H9 (cell line): ENCODE results near the gene SIAH2. TPM values are rescaled to one million over a fixed set of nuclear protein-coding genes. Genes with fewer than 3 reads are reported as not detected.

Experiments used
- DNase-seq: peaks from one replicate; pipeline ENCODE4 v3.0.0-alpha.2; 2017
- H2AFZ ChIP-seq: one replicate; pipeline ENCODE4 v1.6.1; 2013; ENCODE audit warnings: mild to moderate bottlenecking, low read length, control low read depth, moderate library complexity
- H2AK5ac ChIP-seq: 2 replicates; pipeline ENCODE4 v1.6.1; 2013; ENCODE audit warnings: low read length, control low read depth, mixed read lengths; ENCODE audit not compliant: insufficient read length
- H2BK120ac ChIP-seq: one replicate; pipeline ENCODE4 v1.6.1; 2013; ENCODE audit warnings: low read depth, mild to moderate bottlenecking, low read length, control low read depth, inconsistent platforms; ENCODE audit not compliant: poor library complexity, severe bottlenecking
- H2BK12ac ChIP-seq: 2 replicates; pipeline ENCODE4 v1.6.1; 2013; ENCODE audit warnings: low read length, control low read depth, mixed read lengths, low read depth; ENCODE audit not compliant: insufficient read length
- H2BK15ac ChIP-seq: 2 replicates; pipeline ENCODE4 v1.6.1; 2013; ENCODE audit warnings: low read depth, low read length, control low read depth
- H2BK20ac ChIP-seq: one replicate; pipeline ENCODE4 v1.6.1; 2013; ENCODE audit warnings: low read depth, mild to moderate bottlenecking, low read length, control low read depth, inconsistent platforms; ENCODE audit not compliant: poor library complexity, severe bottlenecking
- H2BK5ac ChIP-seq: 2 replicates; pipeline ENCODE4 v1.6.1; 2013; ENCODE audit warnings: low read length, control low read depth, mixed read lengths; ENCODE audit not compliant: insufficient read length
- H3K14ac ChIP-seq: 2 replicates; pipeline ENCODE4 v1.6.1; 2013; ENCODE audit warnings: low read length, control low read depth; ENCODE audit not compliant: insufficient read depth
- H3K18ac ChIP-seq: 2 replicates; pipeline ENCODE4 v1.6.1; 2013; ENCODE audit warnings: low read depth, mild to moderate bottlenecking, mixed read lengths, low read length, control low read depth; ENCODE audit not compliant: insufficient read length
- H3K23ac ChIP-seq: 2 replicates; pipeline ENCODE4 v1.6.1; 2013; ENCODE audit warnings: low read length, control low read depth, mixed read lengths, low read depth; ENCODE audit not compliant: insufficient read length
- H3K23me2 ChIP-seq: 2 replicates; pipeline ENCODE4 v1.6.1; 2013; ENCODE audit warnings: low read depth, mild to moderate bottlenecking, mixed read lengths, low read length, control low read depth; ENCODE audit not compliant: insufficient read length, poor library complexity, severe bottlenecking
- H3K27ac ChIP-seq: 2 replicates; pipeline ENCODE4 v1.5.1; 2013; ENCODE audit warnings: low read length, control low read depth, mixed read lengths, low read depth; ENCODE audit not compliant: insufficient read length
- H3K27me3 ChIP-seq: 2 replicates; pipeline ENCODE4 v1.6.1; 2013; ENCODE audit warnings: low read length, control low read depth, inconsistent platforms; ENCODE audit not compliant: insufficient read depth
- H3K4ac ChIP-seq: 2 replicates; pipeline ENCODE4 v1.6.1; 2013; ENCODE audit warnings: low read depth, mild to moderate bottlenecking, control low read depth, inconsistent platforms, low read length, moderate library complexity
- H3K4me1 ChIP-seq: 2 replicates; pipeline ENCODE4 v1.6.1; 2013; ENCODE audit warnings: low read length, control low read depth, inconsistent platforms; ENCODE audit not compliant: insufficient read depth
- H3K4me2 ChIP-seq: 2 replicates; pipeline ENCODE4 v1.6.1; 2013; ENCODE audit warnings: low read length, control low read depth, mixed read lengths; ENCODE audit not compliant: insufficient read length, insufficient read depth
- H3K56ac ChIP-seq: 2 replicates; pipeline ENCODE4 v1.6.1; 2013; ENCODE audit warnings: low read depth, mild to moderate bottlenecking, mixed read lengths, low read length, control low read depth; ENCODE audit not compliant: insufficient read length
- H3K79me1 ChIP-seq: 2 replicates; pipeline ENCODE4 v1.6.1; 2013; ENCODE audit warnings: low read depth, mild to moderate bottlenecking, moderate library complexity, low read length, control low read depth, inconsistent platforms; ENCODE audit not compliant: insufficient read depth, poor library complexity, severe bottlenecking
- H3K79me2 ChIP-seq: 2 replicates; pipeline ENCODE4 v1.6.1; 2013; ENCODE audit warnings: low read length, control low read depth, inconsistent platforms; ENCODE audit not compliant: insufficient read depth
- H3K9ac ChIP-seq: 2 replicates; pipeline ENCODE4 v1.6.1; 2013; ENCODE audit warnings: low read length, control low read depth, mixed read lengths; ENCODE audit not compliant: insufficient read length; ENCODE audit errors: extremely low read depth
- H3K9me3 ChIP-seq: one replicate; pipeline ENCODE4 v1.6.1; 2013; ENCODE audit warnings: low read depth, low read length, inconsistent platforms; ENCODE audit not compliant: control insufficient read depth
- H3T11ph ChIP-seq: one replicate; pipeline ENCODE4 v1.6.1; 2013; ENCODE audit warnings: mild to moderate bottlenecking, low read length, control low read depth, inconsistent platforms
- H4K20me1 ChIP-seq: one replicate; pipeline ENCODE4 v1.6.1; 2013; ENCODE audit not compliant: control insufficient read depth, insufficient read length, insufficient read depth
- H4K5ac ChIP-seq: 2 replicates; pipeline ENCODE4 v1.6.1; 2013; ENCODE audit warnings: low read depth, mild to moderate bottlenecking, mixed read lengths, low read length, control low read depth; ENCODE audit not compliant: insufficient read length
- H4K8ac ChIP-seq: replicated peaks from 2 replicates; pipeline ENCODE4 v1.6.1; 2013; ENCODE audit warnings: low read length, control low read depth, mixed read lengths, low read depth; ENCODE audit not compliant: insufficient read length
- H4K91ac ChIP-seq: 2 replicates; pipeline ENCODE4 v1.6.1; 2013; ENCODE audit warnings: low read depth, mild to moderate bottlenecking, moderate library complexity, mixed read lengths, low read length, control low read depth; ENCODE audit not compliant: insufficient read length
- H3K27ac Mint-ChIP-seq, 3 experiments: 2 replicates in 2 of 3; 3 replicates in 1 of 3; pipeline ENCODE4 v1.8.0; 2020 to 2021; ENCODE audit warnings: mixed read lengths in 3 of 3, mild to moderate bottlenecking in 1 of 3, moderate library complexity in 1 of 3
- H3K27me3 Mint-ChIP-seq: 2 replicates; pipeline ENCODE4 v1.8.0; 2021; ENCODE audit warnings: low read depth, mild to moderate bottlenecking, moderate library complexity, mixed read lengths
- H3K36me3 Mint-ChIP-seq, 3 experiments: 2 replicates in 2 of 3; 3 replicates in 1 of 3; pipeline ENCODE4 v1.8.0; 2020 to 2021; ENCODE audit warnings: low read depth in 3 of 3, mixed read lengths in 3 of 3; ENCODE audit not compliant: insufficient read depth in 1 of 3
- H3K4me1 Mint-ChIP-seq, 2 experiments: 2 replicates each; pipeline ENCODE4 v1.8.0; 2020; ENCODE audit warnings: mixed read lengths in 2 of 2
- H3K4me3 Mint-ChIP-seq, 2 experiments: 2 replicates in 1 of 2; 3 replicates in 1 of 2; pipeline ENCODE4 v1.8.0; 2020 to 2021; ENCODE audit warnings: mild to moderate bottlenecking in 2 of 2, mixed read lengths in 2 of 2, moderate library complexity in 1 of 2
- H3K9me3 Mint-ChIP-seq, 2 experiments: 2 replicates in 1 of 2; 3 replicates in 1 of 2; pipeline ENCODE4 v1.8.0; 2020; ENCODE audit warnings: mild to moderate bottlenecking in 2 of 2, mixed read lengths in 2 of 2, moderate library complexity in 1 of 2
- CTCF ChIP-seq: fragments of 200-600 bp; sonication (generic); conservative IDR thresholded peaks from 3 replicates; pipeline ENCODE4 v1.8.0; 2021; ENCODE audit warnings: antibody characterized with exemption, mild to moderate bottlenecking
- total RNA-seq: library from RNA; stranded (reverse); gene quantifications from 2 replicates; pipeline ENCODE4 v1.2.1, GENCODE V29; 2021

Gene SIAH2
- total RNA-seq, 1 experiment from 2014 or later = 17.4 TPM

DNA sequence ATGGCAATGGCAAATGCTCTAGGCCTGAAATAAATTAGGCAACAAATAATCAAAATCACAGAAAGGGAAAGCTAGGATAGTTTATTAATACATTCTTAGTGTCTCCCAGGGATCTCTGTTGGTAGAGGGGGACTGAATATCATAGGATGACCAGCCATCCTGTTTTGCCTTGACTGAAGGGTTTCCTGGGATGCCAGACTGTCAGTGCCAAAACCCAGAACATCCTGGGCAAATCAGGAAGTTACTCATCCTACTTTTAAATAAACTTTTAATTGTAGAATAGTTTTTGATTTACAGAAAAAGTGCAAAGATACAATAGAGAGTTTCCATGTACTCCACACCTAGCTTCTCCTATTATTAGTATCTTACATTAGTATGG is 21.8 kb upstream of the SIAH2 start:
- Mint-ChIP-seq H3K4me1 (peaks cover 3 to 15% of the 10 kb centered on the region in 2 experiments; a peak in 3 of 4 replicates), H3K36me3 (no peaks in the 10 kb centered on the region), H3K4me3 (no peak overlapping the region), H3K9me3 (no peaks in the 10 kb centered on the region; a peak in 1 of 5 replicates), H3K27ac (no peak overlapping the region), H3K27me3 (peaks cover 2% of the 10 kb centered on the region; the same call in 1 of the 2 replicates)
- no peak overlapping the region for H2BK12ac ChIP-seq
- H3K14ac ChIP-seq = no peak overlapping the region
- H3K9me3 ChIP-seq = no peaks in the 10 kb centered on the region
- H3K18ac ChIP-seq = no peak overlapping the region
- H3K79me1 ChIP-seq = no peaks in the 10 kb centered on the region
- H3K79me2 ChIP-seq = 0 out of 2 replicates have a peak, but pooled peaks cover 1% of the 10 kb centered on the region
- no peak for TF ChIP-seq CTCF
- no peak overlapping the region for H3K4me2 ChIP-seq
- H2BK20ac ChIP-seq = no peak overlapping the region
- no peak overlapping the region for H3T11ph ChIP-seq
- H2AFZ ChIP-seq = no peak overlapping the region
- no peak overlapping the region for H3K56ac ChIP-seq
- DNase-seq = no peak
- no peak overlapping the region for H3K4ac ChIP-seq
- H3K23me2 ChIP-seq = no peaks in the 10 kb centered on the region
- H2BK120ac ChIP-seq = no peak overlapping the region
- no peak overlapping the region for H4K5ac ChIP-seq
- no peak overlapping the region for H2AK5ac ChIP-seq
- no peak overlapping the region for H4K91ac ChIP-seq
- no peaks in the 10 kb centered on the region for H4K20me1 ChIP-seq
- no peak overlapping the region for H3K9ac ChIP-seq
- no peak overlapping the region for H2BK15ac ChIP-seq
- no peak overlapping the region for H2BK5ac ChIP-seq
- no peaks in the 10 kb centered on the region for H3K27me3 ChIP-seq
- no peak overlapping the region for H3K23ac ChIP-seq
- H3K4me1 ChIP-seq = no peaks in the 10 kb centered on the region; the same call in 1 of the 2 replicates
- H4K8ac ChIP-seq = no peak overlapping the region
- no peak overlapping the region for H3K27ac ChIP-seq
